SJSA1 (cell line): Measurements from ENCODE around the gene GPR137. TPM values are rescaled to one million over a fixed set of nuclear protein-coding genes. Genes with fewer than 3 reads are reported as not detected.
"Not testable (repeated sequence)": the region's sequence is repeated elsewhere in the genome, so short reads cannot be mapped to it uniquely, and the experiment has no call there.

ENCODE experiments used
- DNase-seq, 2 experiments: peaks; one replicate each; pipeline ENCODE4 v3.0.0-alpha.2; 2015 to 2020; ENCODE audit warnings: low spot score in 2 of 2, low read depth in 1 of 2
- H3K27ac ChIP-seq: fragments of 250-450 bp; sonication (Bioruptor Pico); 2 replicates; pipeline ENCODE4 v1.5.1; 2020; ENCODE audit warnings: mild to moderate bottlenecking, moderate library complexity
- H3K27me3 ChIP-seq: fragments of 250-450 bp; sonication (Bioruptor Pico); replicated peaks from 2 replicates; pipeline ENCODE4 v1.5.1; 2020; ENCODE audit warnings: mild to moderate bottlenecking, moderate library complexity
- H3K36me3 ChIP-seq: fragments of 250-450 bp; sonication (Bioruptor Pico); 2 replicates; pipeline ENCODE4 v1.5.1; 2020; ENCODE audit warnings: mild to moderate bottlenecking
- H3K4me1 ChIP-seq: fragments of 250-450 bp; sonication (Bioruptor Pico); replicated peaks from 2 replicates; pipeline ENCODE4 v1.6.1; 2021; ENCODE audit warnings: mild to moderate bottlenecking
- H3K4me3 ChIP-seq: fragments of 250-450 bp; sonication (Bioruptor Pico); 2 replicates; pipeline ENCODE4 v1.5.1; 2020; ENCODE audit warnings: mild to moderate bottlenecking
- H3K9me3 ChIP-seq: fragments of 250-450 bp; sonication (Bioruptor Pico); replicated peaks from 2 replicates; pipeline ENCODE4 v1.5.1; 2020; ENCODE audit warnings: mild to moderate bottlenecking
- total RNA-seq: library from RNA; depleted of rRNA; stranded (reverse); fragments of >200 nt; shearing (Covaris generic); gene quantifications from 2 replicates; pipeline ENCODE4 v1.2.3, GENCODE V29; 2014

GPR137 gene
- total RNA-seq, 1 experiment from 2014 or later: 25.4 TPM

GRCh38 chr11:64304316-64305072 is 18.8 kb downstream of the GPR137 start:
- peak; percentile 95 to 97 for DNase-seq
- Histone ChIP-seq H3K27ac (peak overlapping the region; percentile 19), H3K9me3 (no peaks in the 10 kb centered on the region), H3K4me1 (peaks cover 24% of the 10 kb centered on the region), H3K27me3 (peaks cover 14% of the 10 kb centered on the region), H3K36me3 (peaks cover 11% of the 10 kb centered on the region; the same call in 1 of the 2 replicates), H3K4me3 (peak overlapping the region; percentile 60)

DNA sequence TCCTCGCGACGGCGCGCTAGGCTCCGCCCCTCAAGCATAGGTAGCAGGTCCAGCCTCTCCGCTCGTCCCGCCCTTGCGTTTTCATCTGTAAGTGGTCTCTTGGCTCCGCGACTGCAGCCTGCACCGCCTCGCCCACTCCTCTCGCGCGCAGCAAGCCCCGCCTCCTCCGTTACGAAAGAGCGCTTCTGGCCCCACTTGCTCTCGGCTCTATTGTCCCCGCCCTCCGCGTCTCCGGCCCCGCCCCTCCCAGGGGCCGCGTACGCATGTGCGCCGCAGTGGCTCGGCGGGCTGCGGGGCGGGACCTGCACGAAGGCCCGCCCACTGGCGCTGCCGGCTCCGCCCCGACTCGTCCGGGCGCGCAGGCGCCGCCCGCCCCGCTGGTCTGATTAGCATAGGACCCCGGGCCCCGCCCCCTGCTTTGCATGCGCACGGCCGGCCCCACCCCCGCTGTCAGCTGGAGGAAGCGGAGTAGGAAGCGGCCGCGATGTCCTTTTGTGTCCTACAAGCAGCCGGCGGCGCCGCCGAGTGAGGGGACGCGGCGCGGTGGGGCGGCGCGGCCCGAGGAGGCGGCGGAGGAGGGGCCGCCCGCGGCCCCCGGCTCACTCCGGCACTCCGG is 19.5 kb downstream of the GPR137 start, which contains the start of gene ESRRA:
ESRRA (plus strand) TSS at position 450 of the 616 bp plus-strand sequence. CDS start 1,656 bp downstream, outside the sequence.
- H3K27me3 ChIP-seq: peaks cover 7% of the 10 kb centered on the region
- peaks cover 11% of the 10 kb centered on the region; the same call in 1 of the 2 replicates for H3K36me3 ChIP-seq
- no peaks in the 10 kb centered on the region for H3K9me3 ChIP-seq
- peak; percentile 98 to 100 for DNase-seq
- H3K4me3 ChIP-seq: peak within 1 kb of the TSS; percentile 60
- peaks cover 24% of the 10 kb centered on the region for H3K4me1 ChIP-seq
- peak within 1 kb of the TSS; percentile 19 for H3K27ac ChIP-seq

- no peaks in the 10 kb centered on the region for H3K9me3 ChIP-seq
- peak; percentile 73 to 79 for DNase-seq
- H3K27ac ChIP-seq: no peak overlapping the region
These were observed 20.3 kb downstream of the GPR137 start for GRCh38 chr11:64305691-64306562.

GRCh38 chr11:64306563-64306875 is 20.9 kb downstream of the GPR137 start:
- H3K27me3 ChIP-seq: no peaks in the 10 kb centered on the region
- no peaks in the 10 kb centered on the region for H3K9me3 ChIP-seq
- H3K4me1 ChIP-seq: peaks cover 20% of the 10 kb centered on the region
- H3K36me3 ChIP-seq: peaks cover 11% of the 10 kb centered on the region; the same call in 1 of the 2 replicates
- H3K4me3 ChIP-seq: peak overlapping the region; percentile 60
- H3K27ac ChIP-seq: no peak overlapping the region
- DNase-seq: no peak

More at GRCh38 chr11:64305691-64306562, 20.3 kb downstream of the GPR137 start:
- Histone ChIP-seq H3K4me3 (peak overlapping the region; percentile 60), H3K36me3 (peaks cover 11% of the 10 kb centered on the region; the same call in 1 of the 2 replicates), H3K27me3 (no peaks in the 10 kb centered on the region; the same call in 1 of the 2 replicates), H3K4me1 (peaks cover 24% of the 10 kb centered on the region)

DNA sequence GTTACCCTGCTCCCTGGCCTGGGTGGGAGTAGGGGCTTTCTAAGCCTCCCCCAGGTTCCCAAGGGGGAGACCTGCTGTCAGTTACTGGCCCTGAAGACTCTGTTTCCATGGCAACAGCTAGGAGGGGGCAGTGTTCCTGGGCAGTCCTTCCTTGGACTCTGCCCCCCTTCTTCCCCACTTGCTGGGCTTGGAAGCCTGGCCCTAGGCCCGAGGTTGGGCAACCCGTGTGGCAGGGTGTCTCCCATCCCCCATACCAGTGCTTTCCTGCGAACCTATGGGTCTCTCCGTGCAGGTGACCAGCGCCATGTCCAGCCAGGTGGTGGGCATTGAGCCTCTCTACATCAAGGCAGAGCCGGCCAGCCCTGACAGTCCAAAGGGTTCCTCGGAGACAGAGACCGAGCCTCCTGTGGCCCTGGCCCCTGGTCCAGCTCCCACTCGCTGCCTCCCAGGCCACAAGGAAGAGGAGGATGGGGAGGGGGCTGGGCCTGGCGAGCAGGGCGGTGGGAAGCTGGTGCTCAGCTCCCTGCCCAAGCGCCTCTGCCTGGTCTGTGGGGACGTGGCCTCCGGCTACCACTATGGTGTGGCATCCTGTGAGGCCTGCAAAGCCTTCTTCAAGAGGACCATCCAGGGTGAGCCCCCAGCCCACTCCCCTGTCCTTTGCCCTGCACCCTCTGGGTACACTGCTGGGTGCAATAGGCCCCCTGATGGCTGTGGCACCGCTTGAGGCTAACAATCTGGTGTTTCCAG is 21.4 kb downstream of the GPR137 start:
- H3K4me3 ChIP-seq: peak overlapping the region; percentile 60
- DNase-seq: no peak

GRCh38 chr11:64307795-64308194 is 22.1 kb downstream of the GPR137 start:
- not testable (repeated sequence) for H3K9me3 ChIP-seq, H3K27ac ChIP-seq, DNase-seq, H3K27me3 ChIP-seq, H3K4me3 ChIP-seq
- Histone ChIP-seq H3K36me3 (peaks cover 18% of the 10 kb centered on the region), H3K4me1 (peaks cover 18% of the 10 kb centered on the region)

More for the DNA sequence above, 21.4 kb downstream of the GPR137 start:
- no peaks in the 10 kb centered on the region for H3K9me3 ChIP-seq
- peaks cover 11% of the 10 kb centered on the region; the same call in 1 of the 2 replicates for H3K36me3 ChIP-seq
- H3K4me1 ChIP-seq: peaks cover 18% of the 10 kb centered on the region
- no peak overlapping the region for H3K27ac ChIP-seq
- no peaks in the 10 kb centered on the region for H3K27me3 ChIP-seq

DNA sequence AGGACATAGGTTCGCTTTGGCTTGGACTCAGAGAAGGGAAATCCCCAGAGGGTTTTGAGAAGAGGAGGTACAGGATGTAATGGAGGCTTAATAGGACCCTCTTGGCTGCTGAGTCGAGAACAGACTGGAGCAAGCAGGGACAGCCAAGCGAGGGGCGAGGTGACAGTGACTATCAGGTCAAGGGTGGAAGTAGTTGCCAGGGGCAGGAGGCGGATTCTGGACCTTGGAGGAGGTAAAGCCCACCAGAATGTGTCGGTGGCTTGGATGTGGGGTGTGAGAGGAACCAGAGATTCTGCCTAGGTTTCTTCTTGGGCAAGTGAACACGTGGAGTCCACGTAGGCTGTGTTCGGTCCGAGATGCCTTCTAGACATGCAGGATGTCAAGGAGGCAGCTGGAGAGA is 27.3 kb downstream of the GPR137 start:
- Histone ChIP-seq H3K27me3 (no peaks in the 10 kb centered on the region), H3K27ac (no peak overlapping the region), H3K36me3 (peaks cover 44% of the 10 kb centered on the region), H3K4me1 (peaks cover 5% of the 10 kb centered on the region; the same call in 1 of the 2 replicates), H3K4me3 (no peak overlapping the region), H3K9me3 (no peaks in the 10 kb centered on the region)
- no peak for DNase-seq

DNA sequence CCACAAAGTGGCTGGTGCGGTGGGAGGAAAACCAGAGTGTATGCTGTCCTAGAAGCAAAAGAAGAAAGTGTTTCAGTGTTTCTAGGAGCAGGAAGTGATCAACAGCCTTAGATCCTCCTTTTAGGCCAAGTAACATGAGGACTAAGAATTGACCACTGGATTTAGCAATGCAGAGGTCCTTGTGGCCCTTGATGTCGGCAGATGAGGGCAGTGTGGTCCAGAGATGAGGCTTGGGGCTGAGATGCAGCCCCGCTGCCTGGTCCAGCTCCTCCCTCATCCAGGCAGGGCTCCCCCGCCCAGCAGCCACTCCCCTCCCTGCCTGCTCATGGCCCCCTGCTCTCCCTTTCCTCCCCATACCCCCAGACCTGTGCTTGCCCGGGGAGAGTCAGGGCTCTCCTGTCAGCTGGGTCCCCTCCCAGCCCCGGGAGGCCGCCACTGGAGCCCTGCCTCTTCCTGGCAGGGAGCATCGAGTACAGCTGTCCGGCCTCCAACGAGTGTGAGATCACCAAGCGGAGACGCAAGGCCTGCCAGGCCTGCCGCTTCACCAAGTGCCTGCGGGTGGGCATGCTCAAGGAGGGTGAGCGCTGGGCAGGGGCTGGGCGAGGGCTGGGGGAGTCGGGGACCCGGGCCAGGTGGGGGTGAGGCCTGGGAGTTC is 28.0 kb downstream of the GPR137 start:
- H3K27ac ChIP-seq: no peak overlapping the region
- H3K9me3 ChIP-seq: no peaks in the 10 kb centered on the region
- H3K4me1 ChIP-seq: peaks cover 5% of the 10 kb centered on the region; the same call in 1 of the 2 replicates
- H3K27me3 ChIP-seq: no peaks in the 10 kb centered on the region
- H3K4me3 ChIP-seq: no peak overlapping the region
- peaks cover 43% of the 10 kb centered on the region for H3K36me3 ChIP-seq
- no peak for DNase-seq

GRCh38 chr11:64314146-64314804 is 28.6 kb downstream of the GPR137 start:
- H3K27ac ChIP-seq: no peak overlapping the region
- H3K27me3 ChIP-seq: no peaks in the 10 kb centered on the region
- H3K4me1 ChIP-seq: peaks cover 10% of the 10 kb centered on the region
- H3K36me3 ChIP-seq: peaks cover 43% of the 10 kb centered on the region
- H3K9me3 ChIP-seq: no peaks in the 10 kb centered on the region
- DNase-seq: no peak
- H3K4me3 ChIP-seq: no peak overlapping the region

- H3K4me3 ChIP-seq: no peak overlapping the region
- H3K27ac ChIP-seq: no peak overlapping the region
- peaks cover 10% of the 10 kb centered on the region for H3K4me1 ChIP-seq
- no peaks in the 10 kb centered on the region for H3K9me3 ChIP-seq
- peaks cover 43% of the 10 kb centered on the region for H3K36me3 ChIP-seq
- H3K27me3 ChIP-seq: no peaks in the 10 kb centered on the region
- DNase-seq: no peak
These were observed 29.3 kb downstream of the GPR137 start for GRCh38 chr11:64314805-64315561.

- not testable (repeated sequence) for H3K9me3 ChIP-seq, DNase-seq, H3K27ac ChIP-seq, H3K27me3 ChIP-seq, H3K4me3 ChIP-seq
- H3K36me3 ChIP-seq: peaks cover 43% of the 10 kb centered on the region
- peaks cover 10% of the 10 kb centered on the region for H3K4me1 ChIP-seq
These were observed 30.2 kb downstream of the GPR137 start for GRCh38 chr11:64315667-64316526.
